Measurements from ENCODE around the gene LMNA. TPM values are rescaled to one million over a fixed set of nuclear protein-coding genes. Genes with fewer than 3 reads are reported as not detected.

LMNA gene
- total and polyA plus RNA-seq, 7 experiments from 2014 or later = 0.20 to 470 (median 11.8) TPM; not detected in 1

- H3K4me1 Mint-ChIP-seq = peaks cover 4 to 39% (median 6%) of the 10 kb centered on the region in 7 donors
- DNase-seq = no peak
- H3K27ac ChIP-seq (ENCODE audit: low read depth, low read length) = no peak overlapping the region
- intact Hi-C loops (cut with micrococcal nuclease) = no loop called here
- H3K27me3 ChIP-seq (ENCODE audit: control insufficient read depth in 2 of 2, insufficient read depth in 2 of 2, low read length in 2 of 2) = no peaks in the 10 kb centered on the region
- H3K4me3 ChIP-seq (ENCODE audit: low read length) = no peak overlapping the region
- no peaks in the 10 kb centered on the region for H3K36me3 ChIP-seq (ENCODE audit: control insufficient read depth in 2 of 3, insufficient read depth in 3 of 3, low read length in 3 of 3)
- H3K9me3 ChIP-seq (ENCODE audit: control insufficient read depth in 2 of 3, low read length in 3 of 3) = no peaks in the 10 kb centered on the region
- peak overlapping the region in 1 of 9 donors; percentile 65 for H3K27ac Mint-ChIP-seq
- H3K4me1 ChIP-seq (ENCODE audit: control insufficient read depth in 2 of 2, insufficient read depth in 2 of 2, low read length in 2 of 2) = peaks cover 0 to 11% of the 10 kb centered on the region in 2 donors
- ChIA-PET CTCF (interaction anchor here (0.5 to 0.9 kb wide), 2 partner anchors 73 to 90 kb away, joined by 3 read pairs; no protein-coding TSS in a partner anchor), POLR2A (no interaction called here)
- no peak overlapping the region for H3K4me3 Mint-ChIP-seq
- no peak for ATAC-seq
- H3K9me3 Mint-ChIP-seq = no peaks in the 10 kb centered on the region
- peaks cover 0 to 3% (median 0%) of the 10 kb centered on the region in 5 donors for H3K27me3 Mint-ChIP-seq
- no peaks in the 10 kb centered on the region for H3K36me3 Mint-ChIP-seq
Observed at GRCh38 chr1:156152628-156153027, 38.1 kb downstream of the LMNA start.

- Histone ChIP-seq H3K4me3 (ENCODE audit: low read length) (no peak within 1 kb of the TSS), H3K36me3 (ENCODE audit: control insufficient read depth in 2 of 3, insufficient read depth in 3 of 3, low read length in 3 of 3) (no peaks in the 10 kb centered on the region), H3K27ac (ENCODE audit: low read depth, low read length) (no peak within 1 kb of the TSS), H3K27me3 (ENCODE audit: control insufficient read depth in 2 of 2, insufficient read depth in 2 of 2, low read length in 2 of 2) (no peaks in the 10 kb centered on the region), H3K4me1 (ENCODE audit: control insufficient read depth in 2 of 2, insufficient read depth in 2 of 2, low read length in 2 of 2) (peaks cover 0 to 11% of the 10 kb centered on the region in 2 donors), H3K9me3 (ENCODE audit: control insufficient read depth in 2 of 3, low read length in 3 of 3) (no peaks in the 10 kb centered on the region)
- intact Hi-C loops (cut with micrococcal nuclease) = no loop called here
- Mint-ChIP-seq H3K27ac (peak within 1 kb of the TSS in 3 of 9 donors; percentile 33 to 68 (median 59)), H3K4me3 (peak within 1 kb of the TSS in 2 of 10 donors; percentile 44 to 59), H3K9me3 (no peaks in the 10 kb centered on the region), H3K36me3 (no peaks in the 10 kb centered on the region), H3K4me1 (peaks cover 1 to 35% (median 2%) of the 10 kb centered on the region in 7 donors), H3K27me3 (peaks cover 0 to 3% (median 0%) of the 10 kb centered on the region in 5 donors)
- POLR2A ChIA-PET = no interaction called here
- ATAC-seq = no peak
- CTCF ChIA-PET = interaction anchor here (0.5 to 1.0 kb wide), 3 partner anchors 24 to 719 kb away, joined by 3 read pairs; no protein-coding TSS in a partner anchor
- DNase-seq = no peak
Observed at GRCh38 chr1:156153362-156153761, 38.9 kb downstream of the LMNA start, which contains the start of gene SEMA4A. SEMA4A (plus strand) TSS chr1:156153585; CDS start chr1:156154579, 994 bp downstream.

GRCh38 chr1:156154317-156154749 is 39.8 kb downstream of the LMNA start:
- H3K27ac ChIP-seq (ENCODE audit: low read depth, low read length) = no peak overlapping the region
- H3K4me3 ChIP-seq (ENCODE audit: low read length) = no peak overlapping the region
- DNase-seq (no peak), ATAC-seq (peak; percentile 84)
- Mint-ChIP-seq H3K36me3 (no peaks in the 10 kb centered on the region), H3K9me3 (no peaks in the 10 kb centered on the region), H3K27me3 (peaks cover 0 to 3% (median 0%) of the 10 kb centered on the region in 5 donors), H3K27ac (peak overlapping the region in 3 of 9 donors; percentile 33 to 68 (median 59)), H3K4me1 (peaks cover 0 to 38% (median 4%) of the 10 kb centered on the region in 7 donors), H3K4me3 (peak overlapping the region in 2 of 10 donors; percentile 44 to 59)
- intact Hi-C loops (cut with micrococcal nuclease) = no loop called here
- H3K4me1 ChIP-seq (ENCODE audit: control insufficient read depth in 2 of 2, insufficient read depth in 2 of 2, low read length in 2 of 2) = peaks cover 0 to 14% of the 10 kb centered on the region in 2 donors
- no peaks in the 10 kb centered on the region for H3K36me3 ChIP-seq (ENCODE audit: control insufficient read depth in 2 of 3, insufficient read depth in 3 of 3, low read length in 3 of 3)
- H3K9me3 ChIP-seq (ENCODE audit: control insufficient read depth in 2 of 3, low read length in 3 of 3) = no peaks in the 10 kb centered on the region
- ChIA-PET CTCF (interaction anchor here (1.4 kb wide), 1 partner anchor 60 kb away, joined by 3 read pairs; no protein-coding TSS in a partner anchor), POLR2A (no interaction called here)
- no peaks in the 10 kb centered on the region for H3K27me3 ChIP-seq (ENCODE audit: control insufficient read depth in 2 of 2, insufficient read depth in 2 of 2, low read length in 2 of 2)

- ATAC-seq = no peak
- Histone ChIP-seq H3K27me3 (ENCODE audit: control insufficient read depth in 2 of 2, insufficient read depth in 2 of 2, low read length in 2 of 2) (no peaks in the 10 kb centered on the region), H3K9me3 (ENCODE audit: control insufficient read depth in 2 of 3, low read length in 3 of 3) (no peaks in the 10 kb centered on the region), H3K4me1 (ENCODE audit: control insufficient read depth in 2 of 2, insufficient read depth in 2 of 2, low read length in 2 of 2) (peaks cover 0 to 14% of the 10 kb centered on the region in 2 donors), H3K4me3 (ENCODE audit: low read length) (no peak overlapping the region), H3K36me3 (ENCODE audit: control insufficient read depth in 2 of 3, insufficient read depth in 3 of 3, low read length in 3 of 3) (no peaks in the 10 kb centered on the region), H3K27ac (ENCODE audit: low read depth, low read length) (no peak overlapping the region)
- H3K36me3 Mint-ChIP-seq = no peaks in the 10 kb centered on the region
- H3K4me1 Mint-ChIP-seq = peaks cover 4 to 49% (median 15%) of the 10 kb centered on the region in 7 donors
- no peak overlapping the region for H3K4me3 Mint-ChIP-seq
- DNase-seq = no peak
- no peaks in the 10 kb centered on the region for H3K9me3 Mint-ChIP-seq
- CTCF ChIA-PET = interaction anchor here (0.6 to 1.2 kb wide), 2 partner anchors 13 to 69 kb away, joined by 3 read pairs; no protein-coding TSS in a partner anchor
- intact Hi-C loops (cut with micrococcal nuclease) = no loop called here
- H3K27ac Mint-ChIP-seq = no peak overlapping the region
- H3K27me3 Mint-ChIP-seq = no peaks in the 10 kb centered on the region
- POLR2A ChIA-PET = interaction anchor here (0.8 kb wide), 1 partner anchor 57 kb away, joined by 3 read pairs; the partner anchor contains the start of gene PMF1
Observed at GRCh38 chr1:156155756-156156510, 41.4 kb downstream of the LMNA start.

GRCh38 chr1:156157506-156157905 is 43.0 kb downstream of the LMNA start:
- Mint-ChIP-seq H3K4me1 (peaks cover 9 to 50% (median 20%) of the 10 kb centered on the region in 7 donors), H3K27me3 (no peaks in the 10 kb centered on the region), H3K27ac (peak overlapping the region in 2 of 9 donors; percentile 5 to 69), H3K9me3 (no peaks in the 10 kb centered on the region), H3K4me3 (no peak overlapping the region), H3K36me3 (no peaks in the 10 kb centered on the region)
- Histone ChIP-seq H3K4me3 (ENCODE audit: low read length) (no peak overlapping the region), H3K27me3 (ENCODE audit: control insufficient read depth in 2 of 2, insufficient read depth in 2 of 2, low read length in 2 of 2) (no peaks in the 10 kb centered on the region), H3K4me1 (ENCODE audit: control insufficient read depth in 2 of 2, insufficient read depth in 2 of 2, low read length in 2 of 2) (peaks cover 5 to 17% of the 10 kb centered on the region in 2 donors), H3K36me3 (ENCODE audit: control insufficient read depth in 2 of 3, insufficient read depth in 3 of 3, low read length in 3 of 3) (no peaks in the 10 kb centered on the region), H3K27ac (ENCODE audit: low read depth, low read length) (no peak overlapping the region), H3K9me3 (ENCODE audit: control insufficient read depth in 2 of 3, low read length in 3 of 3) (no peaks in the 10 kb centered on the region)
- ChIA-PET POLR2A (interaction anchor here (0.6 kb wide), 1 partner anchor 47 kb away, joined by 3 read pairs; no protein-coding TSS in a partner anchor), CTCF (interaction anchor here (2.1 kb wide), 1 partner anchor 12 kb away, joined by 5 read pairs; no protein-coding TSS in a partner anchor)
- ATAC-seq (no peak), DNase-seq (no peak)
- intact Hi-C loops (cut with micrococcal nuclease) = no loop called here

GRCh38 chr1:156157966-156158365 is 43.5 kb downstream of the LMNA start:
- Histone ChIP-seq H3K9me3 (ENCODE audit: control insufficient read depth in 2 of 3, low read length in 3 of 3) (no peaks in the 10 kb centered on the region), H3K27ac (ENCODE audit: low read depth, low read length) (no peak overlapping the region), H3K4me1 (ENCODE audit: control insufficient read depth in 2 of 2, insufficient read depth in 2 of 2, low read length in 2 of 2) (peaks cover 5 to 17% of the 10 kb centered on the region in 2 donors), H3K36me3 (ENCODE audit: control insufficient read depth in 2 of 3, insufficient read depth in 3 of 3, low read length in 3 of 3) (no peaks in the 10 kb centered on the region), H3K27me3 (ENCODE audit: control insufficient read depth in 2 of 2, insufficient read depth in 2 of 2, low read length in 2 of 2) (no peaks in the 10 kb centered on the region), H3K4me3 (ENCODE audit: low read length) (no peak overlapping the region)
- ChIA-PET CTCF (interaction anchor here (2.1 kb wide), 1 partner anchor 12 kb away, joined by 5 read pairs; no protein-coding TSS in a partner anchor), POLR2A (interaction anchor here (0.6 kb wide), 1 partner anchor 47 kb away, joined by 3 read pairs; no protein-coding TSS in a partner anchor)
- H3K36me3 Mint-ChIP-seq = no peaks in the 10 kb centered on the region
- H3K4me1 Mint-ChIP-seq = peaks cover 9 to 46% (median 20%) of the 10 kb centered on the region in 7 donors
- intact Hi-C loops (cut with micrococcal nuclease) = no loop called here
- DNase-seq (no peak), ATAC-seq (no peak)
- peak overlapping the region in 1 of 9 donors; percentile 69 for H3K27ac Mint-ChIP-seq
- no peaks in the 10 kb centered on the region for H3K27me3 Mint-ChIP-seq
- no peak overlapping the region for H3K4me3 Mint-ChIP-seq
- H3K9me3 Mint-ChIP-seq = no peaks in the 10 kb centered on the region
